ENCODE results near the gene MAGOHB.
"Not testable (repeated sequence)": the region's sequence is repeated elsewhere in the genome, so short reads cannot be mapped to it uniquely, and the experiment has no call there.

MAGOHB gene

DNA sequence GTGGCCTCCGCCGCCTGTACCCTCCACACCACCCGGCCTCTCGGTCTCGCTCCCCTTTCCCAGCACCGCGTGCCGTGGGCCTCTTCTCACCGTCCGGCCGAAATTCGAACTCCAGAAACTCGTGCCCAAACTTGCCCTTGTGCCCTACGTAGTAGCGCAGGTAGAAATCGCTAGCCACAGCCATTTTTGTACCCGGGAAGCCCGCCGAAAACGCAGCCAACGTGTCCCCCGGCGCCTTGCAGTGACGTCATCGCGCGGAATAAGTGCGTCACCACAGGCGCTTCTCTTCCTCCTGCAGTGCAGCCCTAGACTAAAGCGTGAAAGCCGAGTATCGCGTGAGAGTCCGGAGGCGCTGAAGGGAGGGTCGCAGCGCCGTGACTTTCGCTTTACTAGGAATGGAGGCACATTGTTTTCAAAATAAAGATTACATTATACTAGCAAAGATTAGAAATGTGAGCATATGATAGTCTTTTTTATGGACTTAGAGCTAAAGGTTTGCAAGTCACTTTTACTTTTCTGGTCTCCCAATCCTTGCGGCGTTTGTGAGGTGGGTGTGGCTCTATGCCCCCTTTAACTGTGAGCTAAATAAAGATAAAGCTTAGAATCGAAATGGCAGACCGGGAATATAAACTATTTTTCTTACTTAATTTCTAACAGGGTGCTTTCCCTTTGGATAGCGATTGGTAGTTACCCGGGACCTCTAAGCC, at the start of gene MAGOHB:
MAGOHB (minus strand) TSS at position 261 of the 707 bp plus-strand sequence; CDS start at position 184, 77 bp downstream.
- DNase-seq, result peak; percentile 40

DNA sequence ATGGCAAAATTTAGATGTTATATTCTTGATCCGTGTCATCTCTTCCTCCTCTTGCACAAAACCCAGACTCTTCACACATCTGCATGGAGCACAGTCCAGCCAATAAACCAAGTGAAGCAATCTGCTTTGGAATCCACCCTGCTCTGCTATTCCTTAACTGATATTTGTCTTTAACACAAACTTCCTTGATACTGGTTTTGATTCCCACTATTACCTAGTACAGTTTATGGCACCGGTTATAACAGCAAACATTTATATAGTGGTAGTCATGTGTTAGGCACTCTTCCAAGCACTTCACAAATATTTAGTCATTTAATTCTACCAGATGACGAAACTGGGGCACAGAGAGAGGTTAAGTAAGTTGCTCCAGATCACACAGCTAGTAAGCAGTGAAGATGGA, 47.9 kb upstream of the MAGOHB start:
- no peak for DNase-seq

DNA sequence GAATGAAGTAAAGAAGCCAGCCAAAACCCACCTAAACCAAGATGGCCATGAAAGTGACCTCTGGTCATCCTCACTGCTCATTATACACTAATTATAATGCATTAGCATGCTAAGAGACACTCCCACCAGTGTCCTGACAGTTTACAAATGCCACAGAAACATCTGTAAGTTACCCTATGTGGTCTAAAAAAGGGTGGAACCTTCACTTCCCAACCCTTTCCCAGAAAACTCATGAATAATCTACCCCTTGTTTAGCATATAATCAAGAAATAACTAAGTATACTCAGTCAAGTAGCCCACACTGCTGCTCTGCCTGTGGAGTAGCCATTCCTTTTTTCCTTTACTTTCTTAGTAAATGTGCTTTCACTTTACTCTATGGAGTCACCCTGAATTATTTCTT, 40.6 kb upstream of the MAGOHB start:
- no peak for DNase-seq

DNA sequence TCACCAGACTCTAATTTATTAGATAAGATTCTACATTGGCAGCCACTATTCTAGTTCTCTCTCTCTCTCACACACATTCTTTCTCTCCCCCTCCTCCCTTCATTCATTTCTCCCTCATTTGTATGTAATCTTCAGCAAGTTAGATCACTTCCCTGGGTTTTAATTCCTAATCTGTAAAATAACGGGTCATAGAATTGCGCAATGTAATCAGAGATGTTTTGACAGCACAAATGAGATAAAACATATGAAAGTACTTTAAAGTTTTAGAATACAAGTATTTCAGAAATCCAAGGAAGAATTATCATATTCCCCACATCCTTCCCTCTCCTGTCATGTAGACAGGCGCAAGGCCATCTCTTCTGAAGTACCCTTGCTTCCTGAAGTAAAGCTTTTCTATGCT, 38.8 kb upstream of the MAGOHB start:
- no peak for DNase-seq

DNA sequence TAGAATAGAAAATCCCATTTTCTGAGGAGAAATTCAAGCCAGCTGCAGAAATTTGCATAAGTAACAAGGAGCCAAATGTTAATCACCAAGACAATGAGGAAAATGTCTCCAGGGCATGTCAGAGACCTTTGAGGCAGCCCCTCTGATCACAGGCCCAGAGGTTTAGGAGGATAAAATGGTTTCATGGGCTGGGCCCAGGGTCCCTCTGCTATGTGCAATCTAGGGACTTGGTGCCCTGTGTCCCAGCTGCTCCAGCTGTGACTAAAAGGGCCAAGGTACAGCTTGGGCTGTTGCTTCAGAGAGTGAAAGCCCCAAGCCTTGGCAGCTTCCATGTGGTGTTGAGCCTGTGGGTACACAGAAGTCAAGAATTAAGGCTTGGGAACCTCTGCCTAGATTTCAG, 33.2 kb upstream of the MAGOHB start:
- DNase-seq, result not testable (repeated sequence)

DNA sequence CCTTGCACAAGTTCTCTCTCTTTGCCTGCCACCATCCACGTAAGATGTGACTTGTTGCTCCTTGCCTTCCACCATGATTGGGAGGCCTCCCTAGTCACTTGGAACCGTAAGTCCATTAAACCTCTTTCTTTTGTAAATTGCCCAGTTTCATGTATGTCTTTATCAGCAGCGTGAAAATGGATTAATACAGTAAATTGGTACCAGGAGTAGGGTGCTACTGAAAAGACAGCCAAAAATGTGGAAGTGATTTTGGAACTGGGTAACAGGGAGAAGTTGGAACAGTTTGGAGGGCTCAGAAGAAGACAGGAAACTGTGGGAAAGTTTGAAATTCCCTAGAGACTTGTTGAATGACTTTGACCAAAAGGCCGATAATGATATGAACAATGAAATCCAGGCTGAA, 32.5 kb upstream of the MAGOHB start:
- DNase-seq, result no peak

DNA sequence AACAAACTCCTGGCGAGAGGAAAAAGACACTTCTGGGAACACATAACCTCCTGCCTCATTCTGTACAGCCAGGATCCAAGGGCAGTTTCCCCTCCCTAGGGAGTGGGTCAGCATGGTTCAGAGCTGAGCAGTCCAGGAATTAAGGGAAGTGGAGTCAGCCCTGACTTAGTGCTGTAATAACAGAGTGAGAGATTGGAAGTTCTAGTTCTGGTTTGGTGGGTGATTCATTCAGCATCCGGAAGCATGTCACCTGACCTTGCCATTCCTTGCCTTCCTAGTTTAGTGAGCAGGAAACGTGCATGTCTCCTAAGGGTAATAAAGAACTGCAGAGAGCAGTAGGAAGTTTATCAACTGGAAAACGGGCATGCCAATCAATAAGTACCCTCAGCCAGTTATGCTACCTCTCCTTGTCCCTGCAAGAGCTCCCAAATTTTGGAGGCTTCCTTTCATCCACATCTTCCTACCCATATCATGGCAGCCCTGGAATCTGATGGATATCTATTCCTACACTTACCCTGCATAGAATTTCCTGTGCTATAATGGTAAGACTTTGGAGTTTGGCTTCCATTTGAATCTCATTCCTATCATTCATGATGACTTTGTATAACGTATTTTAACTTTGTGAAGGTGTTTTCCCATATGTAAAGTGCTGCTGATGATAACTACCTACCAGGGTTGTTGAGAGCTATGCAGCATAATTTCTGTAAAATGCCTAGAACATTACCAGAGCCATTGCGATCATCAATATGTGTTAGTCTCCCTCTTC, 28.5 kb upstream of the MAGOHB start:
- DNase-seq, result no peak

DNA sequence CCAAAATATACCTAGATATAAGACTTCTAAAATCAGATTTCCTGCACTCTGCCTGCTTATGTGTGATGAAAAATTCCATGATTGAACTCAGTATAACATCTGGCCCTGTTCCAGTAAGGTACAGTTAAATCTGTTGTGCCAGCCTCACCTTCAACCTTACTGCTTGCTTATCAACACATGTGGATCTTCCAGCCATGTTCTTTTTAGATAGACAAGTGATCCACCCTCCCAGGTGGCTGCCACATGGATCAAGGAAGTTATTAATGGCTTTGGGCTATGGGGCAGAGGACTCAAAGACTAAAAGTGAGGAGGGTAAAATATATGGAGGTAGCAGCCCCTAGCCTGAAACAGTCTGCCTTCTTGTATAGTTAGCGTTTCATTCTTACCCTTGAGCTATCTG, 25.3 kb upstream of the MAGOHB start:
- no peak for DNase-seq

DNA sequence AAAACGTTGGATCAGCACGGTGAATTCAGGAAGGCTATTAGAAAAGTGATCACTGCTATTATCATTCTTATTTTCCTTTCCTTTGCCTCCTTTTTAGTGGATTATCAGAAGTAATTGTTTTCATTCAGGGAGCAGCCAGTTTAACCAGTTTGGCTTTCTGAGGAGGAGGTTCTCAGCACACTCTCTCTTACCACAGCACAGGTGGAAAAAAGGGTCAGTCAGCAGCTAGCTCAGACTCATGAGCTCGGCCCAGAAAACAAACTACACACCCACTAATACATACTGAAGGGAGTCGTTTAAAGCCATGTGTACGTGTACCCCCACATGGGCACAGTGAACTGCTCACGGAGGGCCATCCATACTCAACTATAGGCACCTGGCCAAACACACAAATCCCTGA, 23.2 kb upstream of the MAGOHB start:
- no peak for DNase-seq

DNA sequence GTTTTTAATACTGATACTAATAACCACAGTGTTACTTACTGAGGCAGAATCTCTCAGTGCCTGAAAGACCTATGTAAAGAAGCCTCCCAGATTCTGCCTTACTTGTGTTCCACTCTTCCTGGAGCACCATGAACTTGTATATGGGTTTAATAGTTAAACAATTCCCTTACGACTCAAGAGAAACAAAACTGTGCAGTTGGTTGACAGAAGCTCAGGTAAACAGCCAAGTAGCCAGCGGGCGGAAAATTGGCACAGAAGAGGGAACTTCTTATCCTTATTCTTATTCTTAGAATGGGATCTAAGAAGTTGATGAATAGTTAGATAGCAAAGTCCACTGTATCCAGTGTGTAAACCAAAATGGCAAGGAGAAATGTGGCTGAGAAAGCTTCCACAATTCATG, 22.7 kb upstream of the MAGOHB start:
- no peak for DNase-seq

DNA sequence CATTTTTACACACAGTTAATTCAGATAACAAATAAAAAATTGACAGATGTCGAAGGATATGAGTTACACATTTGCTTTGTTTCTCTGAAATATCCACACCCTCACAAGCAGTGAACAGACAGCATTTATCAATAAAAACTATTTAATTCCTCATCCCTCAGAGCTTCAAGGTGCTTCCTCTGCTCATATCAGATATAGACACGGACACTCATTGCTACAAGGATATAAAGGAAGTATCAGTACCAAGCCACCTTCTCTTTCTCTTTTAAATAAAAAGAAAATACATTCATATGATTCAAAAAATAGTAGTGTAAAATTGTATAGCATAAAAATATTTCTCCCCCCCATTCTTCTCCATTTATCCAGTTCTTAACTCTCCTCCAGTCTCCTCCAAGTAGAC, 21.9 kb upstream of the MAGOHB start:
- no peak for DNase-seq

DNA sequence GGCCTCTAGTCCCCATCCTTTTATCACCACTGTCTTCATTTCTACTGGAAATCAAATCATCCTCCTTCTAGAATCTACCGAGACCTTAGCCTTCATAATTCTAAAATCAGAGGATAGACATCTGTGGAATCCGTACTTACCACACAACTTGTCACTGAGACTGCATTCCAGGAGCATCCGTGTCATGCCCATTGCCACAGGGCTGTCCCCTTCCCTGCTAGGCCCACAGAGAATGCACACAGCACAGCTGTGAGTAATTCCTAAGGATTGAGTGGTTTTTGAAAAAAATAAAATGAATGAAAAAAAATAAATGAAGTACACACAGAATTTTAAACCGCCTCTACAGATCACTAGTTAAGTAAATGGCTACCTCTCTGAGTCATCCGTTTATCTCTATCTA, 21.0 kb upstream of the MAGOHB start:
- DNase-seq, result no peak

DNA sequence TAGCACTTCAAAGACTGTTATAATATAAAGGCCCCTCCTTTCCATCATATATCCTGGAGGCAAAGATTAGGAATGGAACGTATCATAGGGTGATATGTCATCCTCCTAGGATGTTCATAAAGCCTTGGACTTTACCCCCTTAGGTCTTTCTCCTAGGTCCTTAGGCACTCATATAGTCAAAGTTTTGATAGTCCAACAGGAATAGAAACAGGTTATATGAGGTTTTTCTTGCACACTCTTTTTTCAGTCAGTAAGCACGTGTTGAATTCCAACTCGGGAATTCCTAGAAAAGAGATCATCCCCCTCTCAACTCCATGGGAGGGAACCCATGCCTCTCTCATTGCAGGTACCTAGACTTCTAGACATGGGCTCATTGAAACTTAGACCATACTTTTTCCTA, 20.1 kb upstream of the MAGOHB start:
- DNase-seq, result no peak

DNA sequence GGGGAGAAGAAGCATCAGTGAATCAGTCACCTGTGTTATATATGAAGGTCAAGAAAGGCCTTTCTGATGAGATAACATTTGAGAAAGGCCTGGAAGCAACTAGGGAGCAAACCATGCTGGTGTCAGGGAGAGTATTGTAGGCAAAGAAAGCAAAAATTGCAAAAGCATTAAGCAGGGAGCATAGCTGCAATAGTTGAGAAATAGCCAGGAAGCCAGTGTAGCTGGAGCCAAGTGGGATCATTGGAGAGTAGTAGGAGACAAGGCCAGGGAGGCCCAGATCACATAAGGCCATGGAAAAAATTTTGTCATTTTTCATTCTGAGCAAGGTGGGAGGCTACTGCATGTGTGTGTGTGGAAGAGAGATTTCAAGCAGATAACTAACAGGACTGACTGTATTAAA, 18.8 kb upstream of the MAGOHB start:
- DNase-seq, result no peak

DNA sequence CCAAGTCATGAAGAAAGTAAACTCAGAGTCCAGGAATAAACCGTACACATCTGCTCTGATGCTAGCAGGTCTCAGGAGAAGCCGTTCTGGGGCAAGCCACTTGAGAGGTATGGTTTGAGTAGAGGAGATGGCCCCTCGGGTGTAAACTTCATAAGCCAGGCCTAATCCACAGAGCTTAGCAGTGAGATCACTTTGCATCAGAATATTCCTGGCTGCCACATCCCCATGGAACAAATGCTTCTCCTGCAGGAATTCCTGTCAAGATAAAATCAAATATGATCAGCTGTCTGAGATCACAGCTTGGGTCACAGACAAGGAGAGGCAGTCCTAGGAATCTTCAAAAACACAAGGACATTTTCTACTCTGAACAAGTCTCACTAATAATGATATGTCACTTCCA, 11.2 kb upstream of the MAGOHB start:
- DNase-seq, result no peak

DNA sequence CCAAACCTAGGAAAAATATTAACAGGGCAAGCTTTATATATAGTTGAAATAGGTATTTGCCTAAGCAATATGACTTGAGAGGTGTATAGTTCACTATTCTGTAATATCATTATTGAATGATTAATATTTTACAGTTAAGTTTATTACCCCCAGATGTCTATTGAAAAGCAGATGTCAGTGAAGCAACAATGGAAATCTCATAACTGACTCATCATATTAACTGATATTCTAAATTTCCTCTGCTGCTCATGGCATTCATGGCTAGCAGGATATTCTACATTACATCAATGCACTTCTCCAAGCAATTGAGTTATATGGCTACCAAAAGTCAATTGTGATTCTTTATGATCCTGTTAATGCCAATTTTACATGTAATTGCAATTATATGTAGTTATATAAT, 9.7 kb upstream of the MAGOHB start:
- DNase-seq, result no peak

DNA sequence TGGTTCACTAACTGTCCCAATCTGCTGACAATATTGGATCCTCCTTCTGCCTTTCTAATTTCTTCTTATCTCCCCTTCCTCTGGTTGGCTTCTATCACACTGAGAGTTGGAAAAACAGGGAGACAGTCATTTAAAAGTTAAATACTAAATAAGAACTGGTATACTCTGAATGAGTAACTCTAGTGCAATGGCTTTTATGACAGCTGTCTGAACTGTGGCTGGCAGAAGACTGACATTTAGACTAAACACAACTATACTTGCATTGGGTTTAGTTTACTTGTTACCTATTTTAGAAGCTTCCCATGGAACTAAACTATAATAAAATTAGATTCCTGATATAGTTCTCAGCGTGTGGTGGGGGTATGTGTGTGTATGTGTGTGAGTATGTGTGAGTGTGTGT, 7.9 kb upstream of the MAGOHB start:
- DNase-seq, result no peak

DNA sequence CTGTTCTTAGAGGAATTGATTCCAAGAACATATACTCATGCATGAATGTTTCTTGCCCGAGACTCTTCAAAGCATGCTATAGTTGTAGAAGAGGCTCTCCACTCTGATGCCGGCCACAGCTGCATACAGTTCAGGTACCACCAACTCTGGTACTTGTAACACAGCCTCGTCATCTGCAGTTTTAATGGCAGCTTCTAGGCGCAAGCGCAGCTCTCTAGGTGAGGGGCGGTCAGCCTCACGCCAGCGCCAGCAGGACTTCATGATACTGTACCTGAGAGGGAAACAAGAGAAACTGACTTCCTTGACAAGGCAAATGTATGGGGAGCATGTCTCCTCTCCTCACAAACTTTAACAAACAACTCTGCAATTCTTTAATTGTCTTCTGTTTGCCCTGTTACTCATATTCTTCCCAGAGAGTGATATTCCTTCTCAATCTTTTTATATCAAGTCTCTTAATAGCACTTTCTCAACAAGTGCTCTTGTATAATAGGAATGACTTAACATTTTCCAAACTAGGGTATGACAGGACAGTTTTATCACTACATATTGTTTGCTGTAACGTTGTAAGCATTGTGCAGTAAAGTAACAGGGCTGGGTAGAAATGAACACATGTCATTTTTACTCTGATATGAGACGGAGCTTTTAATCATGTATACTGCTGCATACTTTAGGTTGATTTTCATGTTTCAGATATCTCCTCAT, 6.8 kb upstream of the MAGOHB start:
- DNase-seq, result no peak

DNA sequence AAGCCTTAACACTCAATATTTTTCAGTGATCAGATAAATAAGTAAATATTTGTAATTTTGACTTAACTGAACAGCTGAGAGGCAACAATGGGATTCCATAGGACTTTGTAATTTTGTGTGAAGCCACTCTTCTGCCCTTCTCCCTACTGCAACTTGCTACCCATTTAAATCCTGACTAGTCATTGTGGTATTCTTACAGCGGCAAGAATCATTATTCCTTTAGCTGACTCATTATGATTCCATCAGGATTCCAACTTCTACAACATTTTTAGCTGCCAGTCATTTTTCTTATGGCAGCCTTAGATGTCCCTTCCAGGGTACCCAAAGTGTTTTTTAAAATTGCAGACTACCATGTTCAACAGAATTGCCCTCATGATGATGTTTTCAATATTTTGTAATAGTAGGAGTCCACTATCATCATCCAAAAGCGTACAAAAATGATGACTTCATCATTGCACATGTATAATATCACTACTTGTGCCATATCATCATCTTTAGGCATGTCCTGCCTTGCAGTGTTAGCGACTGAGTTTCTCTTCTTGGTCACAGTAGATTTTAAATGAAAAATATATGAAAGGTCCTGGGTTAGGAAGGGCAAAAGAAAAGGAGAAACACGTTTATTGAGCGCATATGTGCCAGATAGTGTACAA, 5.1 kb upstream of the MAGOHB start:
- DNase-seq, result no peak

DNA sequence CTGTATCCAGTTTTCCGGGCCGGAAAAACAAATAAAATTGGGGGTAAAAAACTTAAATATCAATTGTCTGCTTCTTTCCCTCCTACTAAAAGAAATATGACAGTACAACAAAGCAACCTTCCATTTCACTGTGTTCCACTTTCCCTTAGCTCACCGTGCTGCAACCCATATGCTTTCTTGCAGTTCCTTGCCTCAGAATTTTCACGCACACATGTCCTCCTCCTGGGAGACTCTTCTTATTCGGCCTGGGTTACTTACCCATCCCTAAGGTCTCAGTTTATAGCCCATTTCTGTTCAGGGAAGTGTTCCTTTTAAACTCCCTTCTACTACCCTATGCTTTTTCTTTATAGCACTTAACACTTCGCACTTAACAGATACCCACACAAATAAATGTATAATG, 4.5 kb upstream of the MAGOHB start:
- no peak for DNase-seq

DNA sequence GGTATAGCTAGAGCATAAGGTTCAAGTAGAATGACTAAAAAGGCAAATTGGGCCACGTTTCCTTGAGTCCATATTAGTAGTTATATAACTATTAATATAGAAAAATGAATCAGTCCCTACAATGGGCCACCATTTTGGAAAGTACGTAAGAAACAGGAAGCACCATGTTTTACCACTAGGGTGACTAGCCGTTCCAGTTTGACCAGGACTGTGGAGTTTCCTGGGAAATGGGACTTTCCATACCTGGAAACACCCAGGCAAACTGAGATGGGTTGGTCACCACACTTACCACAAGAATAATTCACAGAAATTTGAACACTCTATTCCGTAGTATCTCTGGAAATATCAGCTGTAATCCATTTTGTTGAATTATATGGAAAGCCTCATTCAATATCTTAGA, 2.1 kb upstream of the MAGOHB start:
- DNase-seq, result no peak

DNA sequence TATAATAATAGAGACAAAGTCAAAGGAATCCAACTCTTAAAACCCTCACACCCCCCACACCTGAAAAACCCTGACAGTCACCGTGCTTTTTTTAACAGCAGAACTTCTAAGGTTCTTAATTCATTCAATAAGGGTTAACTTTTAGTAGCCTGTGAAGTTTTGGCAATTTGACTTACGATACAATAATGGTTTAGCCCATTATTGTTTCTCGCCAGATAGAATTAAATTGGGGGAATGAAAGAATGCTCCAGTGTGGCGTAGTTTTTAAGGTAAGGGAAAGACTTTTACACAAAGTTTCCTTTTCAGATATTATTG, 604 bp upstream of the MAGOHB start:
- no peak for DNase-seq

DNA sequence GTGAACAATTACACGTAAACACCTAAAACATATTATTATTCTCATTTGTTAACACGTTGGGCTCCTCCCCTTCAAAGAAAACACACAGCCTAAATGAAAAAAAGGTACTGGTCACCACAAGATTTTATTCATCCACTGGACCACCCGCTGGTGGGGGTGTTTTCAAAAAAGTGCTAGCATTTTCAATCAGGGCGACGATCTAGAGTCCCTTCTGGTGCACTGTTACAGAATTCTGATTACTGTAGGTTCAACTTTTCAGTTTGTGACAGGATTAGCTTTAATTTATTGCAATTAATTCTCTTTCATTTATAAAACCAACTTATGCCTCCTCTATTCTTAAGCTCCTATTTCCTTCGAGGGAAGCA, 443 bp downstream of the MAGOHB start:
- DNase-seq, result no peak

DNA sequence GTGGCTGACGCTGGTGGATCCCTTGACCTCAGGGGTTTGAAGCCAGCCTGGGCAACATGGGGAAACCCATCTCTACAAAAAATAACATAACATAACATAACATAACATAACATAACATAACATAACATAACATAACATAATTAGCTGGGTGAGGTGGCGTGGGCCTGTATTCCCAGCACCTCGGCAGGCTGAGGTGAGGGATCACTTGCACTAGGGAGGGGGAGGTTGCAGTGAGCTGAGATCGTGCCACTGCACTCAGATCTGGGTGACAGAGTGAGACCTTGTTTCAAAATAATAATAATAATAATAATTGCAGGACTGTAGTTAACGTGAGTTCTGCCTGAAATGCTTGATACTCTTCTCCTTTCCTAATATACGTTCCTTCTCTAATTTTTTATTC, 1.3 kb downstream of the MAGOHB start:
- no peak for DNase-seq

All from GF-D8 (cell line).